Adrenal gland (tissue), 12 donors: ENCODE measurements around the gene SH3BP2. TPM values are rescaled to one million over a fixed set of nuclear protein-coding genes. Genes with fewer than 3 reads are reported as not detected.
A peak's percentile ranks its signal among the peaks of the same experiment; 100 is the strongest.
"Not testable (repeated sequence)": the region's sequence is repeated elsewhere in the genome, so short reads cannot be mapped to it uniquely, and the experiment has no call there.

Source experiments
- DNase-seq, 7 donors: peaks; one replicate each; pipeline ENCODE4 v3.0.0-alpha.2; 2019 to 2020
- H3K27ac ChIP-seq, 5 donors: fragments of 200-600 bp; sonication (generic) in 4 of 5; 1 replicate in 3 of 5; 2 replicates in 2 of 5; pipeline versions ENCODE4 v1.5.1 to v1.8.0; 2016 to 2020; ENCODE audit warnings: mild to moderate bottlenecking in 1 of 5
- H3K27me3 ChIP-seq: fragments of 200-600 bp; 2 replicates; pipeline ENCODE4 v1.8.0; 2021
- H3K36me3 ChIP-seq, 2 donors: fragments of 200-600 bp; replicated peaks in 1 of 2; 1 replicate in 1 of 2; 2 replicates in 1 of 2; pipeline versions ENCODE4 v1.5.1 to v1.8.0; 2018 to 2022
- H3K4me1 ChIP-seq, 2 donors: fragments of 200-600 bp; replicated peaks in 1 of 2; 1 replicate in 1 of 2; 2 replicates in 1 of 2; pipeline versions ENCODE4 v1.5.1 to v1.8.0; 2018 to 2021
- H3K4me3 ChIP-seq, 4 donors: fragments of 200-600 bp; sonication (generic) in 3 of 4; one replicate each; pipeline ENCODE4 v1.5.1; 2016 to 2018
- H3K9me3 ChIP-seq, 3 donors: fragments of 200-600 bp; sonication (generic) in 1 of 3; replicated peaks in 1 of 3; 1 replicate in 2 of 3; 2 replicates in 1 of 3; pipeline versions ENCODE4 v1.5.1 to v1.8.0; 2016 to 2021
- POLR2A ChIP-seq, 2 donors: fragments of 450-650 bp; IDR thresholded peaks; one replicate each; pipeline ENCODE4 v1.6.1; 2017; ENCODE audit warnings: antibody characterized with exemption in 2 of 2, mild to moderate bottlenecking in 2 of 2, moderate library complexity in 1 of 2
- WGBS, 4 donors: extraction: QIAGEN DNeasy Blood & Tissue Kit in 2 of 4; methylation state at CpG; one replicate each; pipeline versions ENCODE4 v1.1.5 to v1.1.7; 2013 to 2017; 5-methylcytosine and 5-hydroxymethylcytosine counted together
- intact Hi-C, 2 donors: fragments of 100-400 bp; cut with DNase I; formaldehyde crosslinking; loops; one replicate each; pipeline versions ENCODE4 v1.14.1 to v1.15.0; 2022 to 2023
- polyA plus RNA-seq, 3 donors: library from polyadenylated mRNA; stranded (reverse); fragments of 200-250 nt in 2 of 3; fragments of 350-450 nt in 1 of 3; fragmentation: Illumina TruSeq in 1 of 3; extraction: RNeasy Lipid Tissue Mini Kit (QIAGEN cat#74804) in 1 of 3; gene quantifications; one replicate each; pipeline ENCODE4 v1.2.3, GENCODE V29; 2013 to 2014
- total RNA-seq, 9 donors: library from RNA; depleted of rRNA in 4 of 9; stranded (reverse); fragments of >200 nt in 4 of 9; fragments of 120-200 nt in 1 of 9; fragmentation: NEBNext Ultra II Directional in 1 of 9; extraction: Animal tissue kit (Norgen Biotek cat#: 25700) in 1 of 9; gene quantifications; one replicate each; pipeline versions ENCODE4 v1.1.0 to v1.2.4, GENCODE V29; 2013 to 2023
- TF ChIP-seq, protein P1 (sequence below), 6 experiments: fragments of 450-650 bp in 4 of 6; fragments of 200-600 bp in 2 of 6; sonication (generic) in 1 of 6; IDR thresholded peaks; 1 replicate in 5 of 6; 2 replicates in 1 of 6; pipeline versions ENCODE4 v1.5.1 to v1.8.0; 2016 to 2021; ENCODE audit warnings: antibody characterized with exemption in 6 of 6, mild to moderate bottlenecking in 2 of 6, moderate library complexity in 1 of 6
- donor health status: healthy with polysubstance abuse.
- donor health status: Bipolar disorder and iron deficiency.
- donor health status: DM: yes; HTN: yes; CAD: no.
- donor health status: DM: no; HTN: no; CAD: no.
- donor health status: DM: no; HTN: no; CAD: no.
- donor health status: DM: yes; HTN: yes; CAD: no.

SH3BP2 gene
- total and polyA plus RNA-seq, 12 donors = 7.7 to 160 (median 36.3) TPM

DNA sequence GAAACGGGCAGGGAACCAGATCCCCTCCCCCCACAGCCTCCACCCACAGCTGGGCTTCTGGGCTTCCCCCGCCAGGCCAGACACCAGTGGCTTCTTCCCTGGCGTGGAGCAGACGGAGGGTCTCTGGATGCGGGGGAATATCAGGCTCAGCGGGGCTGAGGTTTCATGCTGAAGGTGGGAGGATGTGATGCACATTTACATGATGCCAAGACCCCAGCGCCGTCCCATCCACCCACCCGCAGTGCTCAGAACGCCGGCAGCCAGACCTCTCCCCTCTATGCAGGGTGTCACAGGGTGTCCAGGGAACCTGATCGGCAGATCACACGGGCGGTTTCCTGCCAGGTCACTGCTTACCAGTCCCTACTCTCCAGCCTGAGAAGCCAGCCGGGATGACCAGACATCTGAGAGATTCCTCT is 24.0 kb upstream of the SH3BP2 start:
- WGBS, 4 donors = 56 to 77% (median 74%) methylated on average over 5 to 15 of the region's 15 CpGs
- intact Hi-C loops = loop anchor here (5.0 to 10.0 kb wide), 3 partner anchors 166 to 266 kb away; no protein-coding TSS in a partner anchor
- Histone ChIP-seq H3K4me3 (no peak overlapping the region), H3K9me3 (no peaks in the 10 kb centered on the region), H3K36me3 (no peaks in the 10 kb centered on the region), H3K4me1 (peaks cover under 1 to 4% of the 10 kb centered on the region in 2 donors), H3K27ac (no peak overlapping the region), H3K27me3 (no peaks in the 10 kb centered on the region)
- no peak for DNase-seq
- TF ChIP-seq, protein P1, sequence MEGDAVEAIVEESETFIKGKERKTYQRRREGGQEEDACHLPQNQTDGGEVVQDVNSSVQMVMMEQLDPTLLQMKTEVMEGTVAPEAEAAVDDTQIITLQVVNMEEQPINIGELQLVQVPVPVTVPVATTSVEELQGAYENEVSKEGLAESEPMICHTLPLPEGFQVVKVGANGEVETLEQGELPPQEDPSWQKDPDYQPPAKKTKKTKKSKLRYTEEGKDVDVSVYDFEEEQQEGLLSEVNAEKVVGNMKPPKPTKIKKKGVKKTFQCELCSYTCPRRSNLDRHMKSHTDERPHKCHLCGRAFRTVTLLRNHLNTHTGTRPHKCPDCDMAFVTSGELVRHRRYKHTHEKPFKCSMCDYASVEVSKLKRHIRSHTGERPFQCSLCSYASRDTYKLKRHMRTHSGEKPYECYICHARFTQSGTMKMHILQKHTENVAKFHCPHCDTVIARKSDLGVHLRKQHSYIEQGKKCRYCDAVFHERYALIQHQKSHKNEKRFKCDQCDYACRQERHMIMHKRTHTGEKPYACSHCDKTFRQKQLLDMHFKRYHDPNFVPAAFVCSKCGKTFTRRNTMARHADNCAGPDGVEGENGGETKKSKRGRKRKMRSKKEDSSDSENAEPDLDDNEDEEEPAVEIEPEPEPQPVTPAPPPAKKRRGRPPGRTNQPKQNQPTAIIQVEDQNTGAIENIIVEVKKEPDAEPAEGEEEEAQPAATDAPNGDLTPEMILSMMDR (IDR thresholded peaks at IDR 0.05) = no peak
- TF ChIP-seq POLR2A (IDR thresholded peaks at IDR 0.05) = no peak

GRCh38 chr4:2771264-2771663 is 21.6 kb upstream of the SH3BP2 start:
- Histone ChIP-seq H3K4me1 (peaks cover 0 to 4% of the 10 kb centered on the region in 2 donors), H3K27me3 (no peaks in the 10 kb centered on the region), H3K36me3 (no peaks in the 10 kb centered on the region), H3K27ac (peak overlapping the region in 1 of 5 donors; percentile 29), H3K9me3 (no peaks in the 10 kb centered on the region), H3K4me3 (no peak overlapping the region)
- intact Hi-C loops = no loop called here
- DNase-seq = no peak
- no peak for TF ChIP-seq POLR2A (IDR thresholded peaks at IDR 0.05)
- TF ChIP-seq, protein P1 (IDR thresholded peaks at IDR 0.05) = no peak
- WGBS, 4 donors = 78 to 93% (median 90%) methylated on average over 3 of the region's 3 CpGs

- H3K4me1 ChIP-seq, H3K36me3 ChIP-seq, intact Hi-C loops, DNase-seq, H3K4me3 ChIP-seq, H3K9me3 ChIP-seq, H3K27ac ChIP-seq, H3K27me3 ChIP-seq: not testable (repeated sequence)
- WGBS, 4 donors = 87 to 92% (median 89%) methylated on average over 5 of the region's 5 CpGs
Measured at GRCh38 chr4:2780643-2781042, 12.2 kb upstream of the SH3BP2 start.

DNA sequence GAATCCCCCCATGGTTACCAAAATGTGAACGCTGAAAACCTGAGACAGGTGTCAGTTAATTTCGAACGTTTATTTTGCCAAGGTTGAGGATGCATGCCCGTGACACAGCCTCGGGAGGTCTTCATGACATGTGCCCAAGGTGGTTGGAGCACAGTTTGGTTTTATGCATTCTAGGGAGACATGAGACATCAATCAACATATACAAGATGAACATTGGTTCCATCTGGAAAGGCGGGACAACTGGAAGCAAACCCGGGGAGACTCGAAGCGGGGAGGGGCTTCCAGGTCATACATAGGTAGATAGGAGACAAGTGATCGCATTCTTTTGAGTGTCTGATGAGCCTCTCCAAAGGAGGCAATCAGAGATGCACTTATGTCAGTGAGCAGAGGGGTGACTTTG is 11.0 kb upstream of the SH3BP2 start:
- Histone ChIP-seq H3K36me3 (no peaks in the 10 kb centered on the region), H3K4me1 (no peaks in the 10 kb centered on the region), H3K9me3 (no peaks in the 10 kb centered on the region), H3K27me3 (no peaks in the 10 kb centered on the region), H3K27ac (no peak overlapping the region), H3K4me3 (no peak overlapping the region)
- intact Hi-C loops = no loop called here
- no peak for DNase-seq
- TF ChIP-seq, protein P1 (IDR thresholded peaks at IDR 0.05) = no peak
- TF ChIP-seq POLR2A (IDR thresholded peaks at IDR 0.05) = no peak
- WGBS, 4 donors = 82 to 89% (median 87%) methylated on average over 10 of the region's 10 CpGs

- TF ChIP-seq, protein P1 (IDR thresholded peaks at IDR 0.05) = no peak
- no peak for TF ChIP-seq POLR2A (IDR thresholded peaks at IDR 0.05)
- Histone ChIP-seq H3K4me1 (peaks cover 0 to 13% of the 10 kb centered on the region in 2 donors), H3K27ac (no peak overlapping the region), H3K4me3 (no peak overlapping the region), H3K9me3 (no peaks in the 10 kb centered on the region), H3K27me3 (no peaks in the 10 kb centered on the region), H3K36me3 (no peaks in the 10 kb centered on the region)
- intact Hi-C loops = no loop called here
- no peak for DNase-seq
- 79 to 83% (median 80%) methylated on average over 4 of the region's 4 CpGs for WGBS, 4 donors
Measured at GRCh38 chr4:2783790-2784189, 9.1 kb upstream of the SH3BP2 start.
